OCI-LY7 (cell line): Measurements from ENCODE around the gene CD300H. TPM values are rescaled to one million over a fixed set of nuclear protein-coding genes. Genes with fewer than 3 reads are reported as not detected.

Source experiments
- total RNA-seq, 2 experiments: library from RNA; depleted of rRNA in 1 of 2; stranded (reverse); fragments of >200 nt in 1 of 2; shearing (Covaris generic) in 1 of 2; gene quantifications; 2 replicates each; pipeline ENCODE4 v1.2.3, GENCODE V29; 2014 to 2022

Gene CD300H
- total RNA-seq, 2 experiments from 2014 or later, result not detected

Other genes with a start within 250 kb of the CD300H start
- not detected in 2 replicates for gene KIF19, start 241.3 kb downstream of the CD300H start, total RNA-seq (2014; rRNA removed; shearing (Covaris generic))
- not detected in 2 replicates for gene KIF19, start 241.3 kb downstream of the CD300H start, total RNA-seq (2022)
- not detected in 2 replicates for gene BTBD17, start 205.6 kb downstream of the CD300H start, total RNA-seq (2014; rRNA removed; shearing (Covaris generic))
- not detected in 2 replicates for gene BTBD17, start 205.6 kb downstream of the CD300H start, total RNA-seq (2022)
- not detected in 2 replicates for gene GPR142, start 200.0 kb downstream of the CD300H start, total RNA-seq (2014; rRNA removed; shearing (Covaris generic))
- not detected in 2 replicates for gene GPR142, start 200.0 kb downstream of the CD300H start, total RNA-seq (2022)
- gene GPRC5C, start 135.4 kb downstream of the CD300H start, total RNA-seq (2014; rRNA removed; shearing (Covaris generic)), result 9.4 and 19.5 TPM in 2 replicates
- 1.1 and 2.0 TPM in 2 replicates for gene GPRC5C, start 135.4 kb downstream of the CD300H start, total RNA-seq (2022)
- gene CD300A, start 100.9 kb downstream of the CD300H start, total RNA-seq (2014; rRNA removed; shearing (Covaris generic)), result 6.7 and 7.4 TPM in 2 replicates
- 1.8 and 3.5 TPM in 2 replicates for gene CD300A, start 100.9 kb downstream of the CD300H start, total RNA-seq (2022)
- not detected in 2 replicates for gene CD300LB, start 36.0 kb downstream of the CD300H start, total RNA-seq (2014; rRNA removed; shearing (Covaris generic))
- not detected in 2 replicates for gene CD300LB, start 36.0 kb downstream of the CD300H start, total RNA-seq (2022)
- gene CD300C, start 21.4 kb downstream of the CD300H start, total RNA-seq (2014; rRNA removed; shearing (Covaris generic)), result not detected in 2 replicates
- gene CD300C, start 21.4 kb downstream of the CD300H start, total RNA-seq (2022), result not detected in 2 replicates
- gene CD300LD, start 24.8 kb upstream of the CD300H start, total RNA-seq (2014; rRNA removed; shearing (Covaris generic)), result not detected in 2 replicates
- not detected in 2 replicates for gene CD300LD, start 24.8 kb upstream of the CD300H start, total RNA-seq (2022)
- not detected in 2 replicates for gene CD300E, start 56.2 kb upstream of the CD300H start, total RNA-seq (2014; rRNA removed; shearing (Covaris generic))
- gene CD300E, start 56.2 kb upstream of the CD300H start, total RNA-seq (2022), result not detected in 2 replicates
- not detected in 2 replicates for gene CD300LF, start 145.4 kb upstream of the CD300H start, total RNA-seq (2014; rRNA removed; shearing (Covaris generic))
- not detected in 2 replicates for gene CD300LF, start 145.4 kb upstream of the CD300H start, total RNA-seq (2022)
- 2.8 and 6.3 TPM in 2 replicates for gene RAB37, start 169.7 kb upstream of the CD300H start, total RNA-seq (2014; rRNA removed; shearing (Covaris generic))
- gene RAB37, start 169.7 kb upstream of the CD300H start, total RNA-seq (2022), result 12.7 and 18.9 TPM in 2 replicates
- gene NHERF1, start 181.1 kb upstream of the CD300H start, total RNA-seq (2014; rRNA removed; shearing (Covaris generic)), result 73.2 and 86.1 TPM in 2 replicates
- gene NHERF1, start 181.1 kb upstream of the CD300H start, total RNA-seq (2022), result 116 and 122 TPM in 2 replicates
- 77.2 and 99.3 TPM in 2 replicates for gene NAT9, start 208.8 kb upstream of the CD300H start, total RNA-seq (2014; rRNA removed; shearing (Covaris generic))
- 87.9 and 89.0 TPM in 2 replicates for gene NAT9, start 208.8 kb upstream of the CD300H start, total RNA-seq (2022)